Loucy (cell line): ENCODE results near the gene IFNG.

Source experiments
- CTCF ChIP-seq: fragments of 200-600 bp; sonication (generic); conservative IDR thresholded peaks from 2 replicates; pipeline ENCODE4 v1.5.1; 2014; ENCODE audit warnings: mild to moderate bottlenecking, antibody characterized with exemption, low read length
- EZH2phosphoT487 ChIP-seq: fragments of 200-600 bp; IDR thresholded peaks from 2 replicates; pipeline ENCODE4 v1.6.1; 2018; ENCODE audit warnings: antibody characterized with exemption, mild to moderate bottlenecking, moderate library complexity, borderline replicate concordance

GRCh38 chr12:68173792-68174191 is 14.3 kb upstream of the IFNG start:
- no peak for TF ChIP-seq CTCF
- no peak for TF ChIP-seq EZH2phosphoT487
